GM12801 (cell line): ENCODE results near the gene CHRDL1.

ENCODE experiments used
- CTCF ChIP-seq: IDR thresholded peaks from one replicate; pipeline ENCODE4 v1.5.1; 2011; ENCODE audit warnings: control low read depth; ENCODE audit not compliant: insufficient read length; ENCODE audit errors: extremely low read depth

Gene CHRDL1

GRCh38 chrX:110713666-110714065 is 82.0 kb downstream of the CHRDL1 start:
- no peak for TF ChIP-seq CTCF

GRCh38 chrX:110706446-110706845 is 89.2 kb downstream of the CHRDL1 start:
- no peak for TF ChIP-seq CTCF

- TF ChIP-seq CTCF: no peak
Observed at GRCh38 chrX:110703641-110704040, 92.0 kb downstream of the CHRDL1 start.

- TF ChIP-seq CTCF: no peak
Observed at GRCh38 chrX:110699109-110699508, 96.5 kb downstream of the CHRDL1 start.

GRCh38 chrX:110698696-110699095 is 96.9 kb downstream of the CHRDL1 start:
- TF ChIP-seq CTCF: no peak

- TF ChIP-seq CTCF: no peak
Observed at GRCh38 chrX:110692866-110693265, 102.8 kb downstream of the CHRDL1 start.

- no peak for TF ChIP-seq CTCF
Observed at GRCh38 chrX:110691446-110691845, 104.2 kb downstream of the CHRDL1 start.

- no peak for TF ChIP-seq CTCF
Observed at GRCh38 chrX:110684653-110685052, 111.0 kb downstream of the CHRDL1 start.
